ENCODE data around the gene MARCO. TPM values are rescaled to one million over a fixed set of nuclear protein-coding genes. Genes with fewer than 3 reads are reported as not detected.

Gene MARCO
- total RNA-seq, 1 donor from 2014 or later: 1.1 TPM

- no peak for DNase-seq (ENCODE audit: extremely low spot score, unreplicated experiment)
- no peaks in the 10 kb centered on the region for H3K4me1 Mint-ChIP-seq (ENCODE audit: unreplicated experiment)
- H3K27ac Mint-ChIP-seq: no peak overlapping the region
- no peak overlapping the region for H3K4me3 Mint-ChIP-seq
- H3K27me3 Mint-ChIP-seq: no peaks in the 10 kb centered on the region
- no peak for TF ChIP-seq CTCF (conservative IDR thresholded peaks at IDR 0.05)
- H3K36me3 Mint-ChIP-seq: no peaks in the 10 kb centered on the region
- H3K9me3 Mint-ChIP-seq: peaks cover 13% of the 10 kb centered on the region
Measured at GRCh38 chr2:118932949-118933348, 9.0 kb upstream of the MARCO start.

- no peaks in the 10 kb centered on the region for H3K36me3 Mint-ChIP-seq
- H3K27ac Mint-ChIP-seq: no peak overlapping the region
- H3K27me3 Mint-ChIP-seq: peaks cover 1% of the 10 kb centered on the region
- no peak overlapping the region for H3K4me3 Mint-ChIP-seq
- DNase-seq (ENCODE audit: extremely low spot score, unreplicated experiment): no peak
- H3K9me3 Mint-ChIP-seq: peaks cover 8% of the 10 kb centered on the region
- H3K4me1 Mint-ChIP-seq (ENCODE audit: unreplicated experiment): no peaks in the 10 kb centered on the region
- no peak for TF ChIP-seq CTCF (conservative IDR thresholded peaks at IDR 0.05)
Measured at GRCh38 chr2:118936306-118936705, 5.7 kb upstream of the MARCO start.

- H3K4me3 Mint-ChIP-seq: no peak overlapping the region
- no peak overlapping the region for H3K27ac Mint-ChIP-seq
- no peak for TF ChIP-seq CTCF (conservative IDR thresholded peaks at IDR 0.05)
- no peaks in the 10 kb centered on the region for H3K36me3 Mint-ChIP-seq
- peaks cover 8% of the 10 kb centered on the region for H3K9me3 Mint-ChIP-seq
- no peaks in the 10 kb centered on the region for H3K4me1 Mint-ChIP-seq (ENCODE audit: unreplicated experiment)
- no peak for DNase-seq (ENCODE audit: extremely low spot score, unreplicated experiment)
- H3K27me3 Mint-ChIP-seq: peaks cover 6% of the 10 kb centered on the region
Measured at GRCh38 chr2:118936936-118937335, 5.1 kb upstream of the MARCO start.

GRCh38 chr2:118937817-118938216, 4.2 kb upstream of the MARCO start:
- H3K4me1 Mint-ChIP-seq (ENCODE audit: unreplicated experiment): no peaks in the 10 kb centered on the region
- peaks cover 6% of the 10 kb centered on the region for H3K27me3 Mint-ChIP-seq
- peaks cover 8% of the 10 kb centered on the region for H3K9me3 Mint-ChIP-seq

GRCh38 chr2:118939994-118940393, 2.0 kb upstream of the MARCO start:
- Mint-ChIP-seq H3K27me3 (peaks cover 11% of the 10 kb centered on the region), H3K27ac (no peak overlapping the region), H3K36me3 (no peaks in the 10 kb centered on the region), H3K9me3 (no peaks in the 10 kb centered on the region), H3K4me1 (ENCODE audit: unreplicated experiment) (no peaks in the 10 kb centered on the region), H3K4me3 (no peak overlapping the region)
- no peak for TF ChIP-seq CTCF (conservative IDR thresholded peaks at IDR 0.05)
- DNase-seq (ENCODE audit: extremely low spot score, unreplicated experiment): no peak

More at GRCh38 chr2:118937817-118938216, 4.2 kb upstream of the MARCO start:
- DNase-seq (ENCODE audit: extremely low spot score, unreplicated experiment): no peak
- Mint-ChIP-seq H3K4me3 (no peak overlapping the region), H3K36me3 (no peaks in the 10 kb centered on the region), H3K27ac (no peak overlapping the region)
- no peak for TF ChIP-seq CTCF (conservative IDR thresholded peaks at IDR 0.05)

All from type B pancreatic cell (in vitro differentiated cells).